Measurements from ENCODE around the gene SLC25A21.

- no peak for TF ChIP-seq POLR2AphosphoS5 (IDR thresholded peaks at IDR 0.05; ENCODE audit: low read depth, low read length)
- TF ChIP-seq TAF1 (IDR thresholded peaks at IDR 0.05; ENCODE audit: borderline replicate concordance, low read depth, low read length) = no peak
- no peak for TF ChIP-seq POLR2A (IDR thresholded peaks at IDR 0.05; ENCODE audit: low read depth, low read length)
Measured at GRCh38 chr14:36971263-36971855, 201.0 kb downstream of the SLC25A21 start.
